ENCODE measurements around the gene NOTCH2. TPM values are rescaled to one million over a fixed set of nuclear protein-coding genes. Genes with fewer than 3 reads are reported as not detected.

The NOTCH2 gene
- total RNA-seq, 4 donors from 2014 or later, result 91.1 to 148 (median 112) TPM

- no peaks in the 10 kb centered on the region for H3K27me3 ChIP-seq
- 67% methylated on average over 1 of the region's 1 CpG for WGBS
- peaks cover 22 to 38% (median 25%) of the 10 kb centered on the region in 4 donors for H3K4me1 ChIP-seq
- no peaks in the 10 kb centered on the region for H3K9me3 ChIP-seq
- H3K27ac ChIP-seq (replicated peaks in 1 of 4), result no peak overlapping the region
- no peak for DNase-seq (ENCODE audit: extremely low spot score)
- TF ChIP-seq, protein P1, sequence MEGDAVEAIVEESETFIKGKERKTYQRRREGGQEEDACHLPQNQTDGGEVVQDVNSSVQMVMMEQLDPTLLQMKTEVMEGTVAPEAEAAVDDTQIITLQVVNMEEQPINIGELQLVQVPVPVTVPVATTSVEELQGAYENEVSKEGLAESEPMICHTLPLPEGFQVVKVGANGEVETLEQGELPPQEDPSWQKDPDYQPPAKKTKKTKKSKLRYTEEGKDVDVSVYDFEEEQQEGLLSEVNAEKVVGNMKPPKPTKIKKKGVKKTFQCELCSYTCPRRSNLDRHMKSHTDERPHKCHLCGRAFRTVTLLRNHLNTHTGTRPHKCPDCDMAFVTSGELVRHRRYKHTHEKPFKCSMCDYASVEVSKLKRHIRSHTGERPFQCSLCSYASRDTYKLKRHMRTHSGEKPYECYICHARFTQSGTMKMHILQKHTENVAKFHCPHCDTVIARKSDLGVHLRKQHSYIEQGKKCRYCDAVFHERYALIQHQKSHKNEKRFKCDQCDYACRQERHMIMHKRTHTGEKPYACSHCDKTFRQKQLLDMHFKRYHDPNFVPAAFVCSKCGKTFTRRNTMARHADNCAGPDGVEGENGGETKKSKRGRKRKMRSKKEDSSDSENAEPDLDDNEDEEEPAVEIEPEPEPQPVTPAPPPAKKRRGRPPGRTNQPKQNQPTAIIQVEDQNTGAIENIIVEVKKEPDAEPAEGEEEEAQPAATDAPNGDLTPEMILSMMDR (IDR thresholded peaks at IDR 0.05), result peak; percentile 58 to 77 (median 58)
- TF ChIP-seq POLR2A (IDR thresholded peaks at IDR 0.05; ENCODE audit: low read depth), result no peak
- H3K4me3 ChIP-seq, result no peak overlapping the region
- intact Hi-C loops (cut with DNase I), result no loop called here
- peaks cover 23 to 75% (median 35%) of the 10 kb centered on the region in 4 donors for H3K36me3 ChIP-seq
These were observed 101.4 kb downstream of the NOTCH2 start for GRCh38 chr1:119968068-119968492.

GRCh38 chr1:119966681-119967080 is 102.8 kb downstream of the NOTCH2 start:
- Histone ChIP-seq H3K27ac (replicated peaks in 1 of 4) (no peak overlapping the region), H3K27me3 (no peaks in the 10 kb centered on the region), H3K36me3 (peaks cover 23 to 71% (median 41%) of the 10 kb centered on the region in 4 donors), H3K4me1 (peaks cover 23 to 50% (median 36%) of the 10 kb centered on the region in 4 donors), H3K9me3 (no peaks in the 10 kb centered on the region), H3K4me3 (no peak overlapping the region)
- no peak for DNase-seq (ENCODE audit: extremely low spot score)
- 82% methylated on average over 2 of the region's 2 CpGs for WGBS
- TF ChIP-seq POLR2AphosphoS5 (IDR thresholded peaks at IDR 0.05) (no peak), POLR2A (IDR thresholded peaks at IDR 0.05; ENCODE audit: low read depth) (no peak), EP300 (IDR thresholded peaks at IDR 0.05) (no peak)
- TF ChIP-seq, protein P1 (IDR thresholded peaks at IDR 0.05), result no peak
- intact Hi-C loops (cut with DNase I), result no loop called here

GRCh38 chr1:119966020-119966419 is 103.4 kb downstream of the NOTCH2 start:
- H3K9me3 ChIP-seq, result no peaks in the 10 kb centered on the region
- WGBS, result 21% methylated on average over 4 of the region's 4 CpGs
- DNase-seq (ENCODE audit: extremely low spot score), result no peak
- no peaks in the 10 kb centered on the region for H3K27me3 ChIP-seq
- H3K36me3 ChIP-seq, result peaks cover 23 to 64% (median 35%) of the 10 kb centered on the region in 4 donors
- no peak for TF ChIP-seq EP300 (IDR thresholded peaks at IDR 0.05)
- no peak for TF ChIP-seq POLR2AphosphoS5 (IDR thresholded peaks at IDR 0.05)
- no peak for TF ChIP-seq POLR2A (IDR thresholded peaks at IDR 0.05; ENCODE audit: low read depth)
- TF ChIP-seq, protein P1 (IDR thresholded peaks at IDR 0.05), result no peak
- H3K27ac ChIP-seq (replicated peaks in 1 of 4), result peak overlapping the region in 2 of 4 donors; percentile 13 to 20
- peaks cover 23 to 56% (median 38%) of the 10 kb centered on the region in 4 donors for H3K4me1 ChIP-seq
- H3K4me3 ChIP-seq, result no peak overlapping the region
- intact Hi-C loops (cut with DNase I), result no loop called here

DNA sequence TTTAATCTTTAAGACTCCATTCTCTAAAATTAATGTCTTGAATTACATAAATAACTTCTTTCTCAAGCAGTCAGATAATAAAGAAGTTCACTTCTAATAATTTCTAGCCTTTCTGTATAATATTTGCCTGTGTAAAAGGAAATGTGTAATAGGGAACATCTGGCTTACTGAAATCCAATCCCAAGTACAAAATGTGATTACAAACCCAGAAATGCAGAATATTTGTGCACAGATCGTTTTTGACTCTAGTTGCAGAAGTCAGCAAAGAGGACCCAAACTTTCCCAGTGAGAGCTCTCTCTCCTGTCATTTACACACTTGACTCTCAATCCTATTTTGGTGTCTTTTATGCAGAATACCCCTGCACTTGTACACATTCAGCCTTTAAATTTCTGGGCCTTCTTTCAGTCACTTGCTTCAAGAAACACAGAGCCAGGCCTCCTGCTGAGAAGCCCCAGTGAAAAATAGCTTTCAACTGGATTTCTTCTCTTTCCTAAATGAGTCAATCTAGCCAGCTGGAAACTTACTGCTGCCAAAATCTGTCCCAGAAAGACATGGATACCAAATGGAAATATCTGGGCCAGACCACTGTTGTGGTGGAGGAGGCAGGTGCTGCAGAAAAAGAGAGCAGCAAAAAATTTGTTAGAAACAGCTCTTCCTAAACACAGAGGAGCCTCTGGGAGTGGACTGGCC is 104.6 kb downstream of the NOTCH2 start:
- 48% methylated on average over 1 of the region's 1 CpG for WGBS
- H3K9me3 ChIP-seq, result no peaks in the 10 kb centered on the region
- no peak overlapping the region for H3K4me3 ChIP-seq
- peak overlapping the region in 3 of 4 donors; percentile 13 to 26 (median 20) for H3K27ac ChIP-seq (replicated peaks in 1 of 4)
- peaks cover 23 to 65% (median 41%) of the 10 kb centered on the region in 4 donors for H3K4me1 ChIP-seq
- TF ChIP-seq POLR2A (IDR thresholded peaks at IDR 0.05; ENCODE audit: low read depth), result no peak
- no peak for TF ChIP-seq POLR2AphosphoS5 (IDR thresholded peaks at IDR 0.05)
- no peak for TF ChIP-seq EP300 (IDR thresholded peaks at IDR 0.05)
- TF ChIP-seq, protein P1 (IDR thresholded peaks at IDR 0.05), result no peak
- no peaks in the 10 kb centered on the region for H3K27me3 ChIP-seq
- intact Hi-C loops (cut with DNase I), result no loop called here
- peaks cover 23 to 59% (median 34%) of the 10 kb centered on the region in 4 donors for H3K36me3 ChIP-seq
- no peak for DNase-seq (ENCODE audit: extremely low spot score)

Data from esophagus muscularis mucosa (tissue), 4 donors.